Measurements from ENCODE around the gene SLC2A3. TPM values are rescaled to one million over a fixed set of nuclear protein-coding genes. Genes with fewer than 3 reads are reported as not detected.
A peak's percentile ranks its signal among the peaks of the same experiment; 100 is the strongest.
"Not testable (repeated sequence)": the region's sequence is repeated elsewhere in the genome, so short reads cannot be mapped to it uniquely, and the experiment has no call there.

Gene SLC2A3
- total RNA-seq, 1 donor from 2014 or later, result 548 TPM

GRCh38 chr12:7905600-7906125 is 30.3 kb downstream of the SLC2A3 start:
- H3K9ac ChIP-seq; DNase-seq (ENCODE audit: low spot score); H4K20me1 ChIP-seq (ENCODE audit: low read depth); H3K4me3 ChIP-seq; H3K27ac ChIP-seq; H2AFZ ChIP-seq (replicated peaks); H3K36me3 ChIP-seq; H3K36me3 Mint-ChIP-seq; H3K79me2 ChIP-seq (ENCODE audit: low read depth); H3K27me3 ChIP-seq; H3K27me3 Mint-ChIP-seq (ENCODE audit: insufficient read depth, low read depth); H3K9me3 Mint-ChIP-seq; H3K9me3 ChIP-seq (ENCODE audit: low read depth): not testable (repeated sequence)
- Histone ChIP-seq H3K4me1 (peaks cover 14% of the 10 kb centered on the region), H3F3A (ENCODE audit: low read depth) (peaks cover 24% of the 10 kb centered on the region), H3K4me2 (peak overlapping the region; percentile 30)
- Mint-ChIP-seq H3K4me3 (peak overlapping the region; percentile 35), H3K4me1 (peaks cover 27% of the 10 kb centered on the region), H3K27ac (peak overlapping the region; percentile 92)

- Mint-ChIP-seq H3K27me3 (ENCODE audit: insufficient read depth, low read depth) (peaks cover 9% of the 10 kb centered on the region), H3K4me1 (peaks cover 25% of the 10 kb centered on the region), H3K36me3 (no peaks in the 10 kb centered on the region), H3K9me3 (no peaks in the 10 kb centered on the region), H3K4me3 (no peak overlapping the region), H3K27ac (peak overlapping the region; percentile 43)
- no peaks in the 10 kb centered on the region for H3K9me3 ChIP-seq (ENCODE audit: low read depth)
- H3K4me2 ChIP-seq, result peak overlapping the region; percentile 30
- H3K4me1 ChIP-seq, result peaks cover 14% of the 10 kb centered on the region
- no peaks in the 10 kb centered on the region for H3K36me3 ChIP-seq
- H4K20me1 ChIP-seq (ENCODE audit: low read depth), result no peaks in the 10 kb centered on the region
- H2AFZ ChIP-seq (replicated peaks), result no peak overlapping the region
- H3K9ac ChIP-seq, result no peak overlapping the region
- H3F3A ChIP-seq (ENCODE audit: low read depth), result peaks cover 24% of the 10 kb centered on the region
- H3K4me3 ChIP-seq, result no peak overlapping the region
- no peak overlapping the region for H3K27ac ChIP-seq
- TF ChIP-seq EZH2 (IDR thresholded peaks at IDR 0.05) (no peak), EZH2phosphoT487 (IDR thresholded peaks at IDR 0.05) (no peak), CTCF (IDR thresholded peaks at IDR 0.05) (no peak)
- no peaks in the 10 kb centered on the region for H3K79me2 ChIP-seq (ENCODE audit: low read depth)
- no peak for DNase-seq (ENCODE audit: low spot score)
- H3K27me3 ChIP-seq, result no peaks in the 10 kb centered on the region
Observed at GRCh38 chr12:7905071-7905470, 30.9 kb downstream of the SLC2A3 start.

- DNase-seq (ENCODE audit: low spot score); H4K20me1 ChIP-seq (ENCODE audit: low read depth); H3K9me3 Mint-ChIP-seq; H3K36me3 Mint-ChIP-seq; H3K4me3 Mint-ChIP-seq; H3K9me3 ChIP-seq (ENCODE audit: low read depth); H3K27ac ChIP-seq; H3K4me2 ChIP-seq; H3K27ac Mint-ChIP-seq; H3K4me3 ChIP-seq; H2AFZ ChIP-seq (replicated peaks); H3K27me3 ChIP-seq; H3K9ac ChIP-seq; H3K79me2 ChIP-seq (ENCODE audit: low read depth); H3K36me3 ChIP-seq: not testable (repeated sequence)
- Histone ChIP-seq H3K4me1 (peaks cover 14% of the 10 kb centered on the region), H3F3A (ENCODE audit: low read depth) (peaks cover 24% of the 10 kb centered on the region)
- peaks cover 11% of the 10 kb centered on the region for H3K27me3 Mint-ChIP-seq (ENCODE audit: insufficient read depth, low read depth)
- H3K4me1 Mint-ChIP-seq, result peaks cover 21% of the 10 kb centered on the region
Observed at GRCh38 chr12:7902416-7902815, 33.6 kb downstream of the SLC2A3 start.

GRCh38 chr12:7899755-7900154 is 36.2 kb downstream of the SLC2A3 start:
- H3K4me3 ChIP-seq, result no peak overlapping the region
- peak overlapping the region; percentile 53 for H3K27ac Mint-ChIP-seq
- no peak overlapping the region for H3K27ac ChIP-seq
- no peak overlapping the region for H3K9ac ChIP-seq
- no peaks in the 10 kb centered on the region for H3K4me1 ChIP-seq
- DNase-seq (ENCODE audit: low spot score), result no peak
- H3K4me3 Mint-ChIP-seq, result no peak overlapping the region
- H3K36me3 ChIP-seq, result no peaks in the 10 kb centered on the region
- peaks cover 9% of the 10 kb centered on the region for H3K27me3 Mint-ChIP-seq (ENCODE audit: insufficient read depth, low read depth)
- peaks cover under 1% of the 10 kb centered on the region for H3K4me1 Mint-ChIP-seq
- peaks cover 5% of the 10 kb centered on the region for H3F3A ChIP-seq (ENCODE audit: low read depth)
- no peak overlapping the region for H2AFZ ChIP-seq (replicated peaks)
- TF ChIP-seq EZH2 (IDR thresholded peaks at IDR 0.05), result no peak
- H3K9me3 ChIP-seq (ENCODE audit: low read depth), result no peaks in the 10 kb centered on the region
- H3K79me2 ChIP-seq (ENCODE audit: low read depth), result no peaks in the 10 kb centered on the region
- no peaks in the 10 kb centered on the region for H3K36me3 Mint-ChIP-seq
- no peak overlapping the region for H3K4me2 ChIP-seq
- no peaks in the 10 kb centered on the region for H3K27me3 ChIP-seq
- H3K9me3 Mint-ChIP-seq, result no peaks in the 10 kb centered on the region
- H4K20me1 ChIP-seq (ENCODE audit: low read depth), result no peaks in the 10 kb centered on the region

GRCh38 chr12:7896726-7897125 is 39.3 kb downstream of the SLC2A3 start:
- H3K27me3 Mint-ChIP-seq (ENCODE audit: insufficient read depth, low read depth); H3K79me2 ChIP-seq (ENCODE audit: low read depth); H2AFZ ChIP-seq (replicated peaks); H3K4me1 ChIP-seq; DNase-seq (ENCODE audit: low spot score); H3K4me3 Mint-ChIP-seq; H3K27ac Mint-ChIP-seq; H3K9me3 ChIP-seq (ENCODE audit: low read depth); H3K4me3 ChIP-seq; H3K27me3 ChIP-seq; H3K9me3 Mint-ChIP-seq; H3K4me2 ChIP-seq; H3K36me3 ChIP-seq; H3K36me3 Mint-ChIP-seq; H3F3A ChIP-seq (ENCODE audit: low read depth); H3K9ac ChIP-seq; H3K27ac ChIP-seq; H4K20me1 ChIP-seq (ENCODE audit: low read depth): not testable (repeated sequence)
- H3K4me1 Mint-ChIP-seq, result peaks cover 10% of the 10 kb centered on the region

Data from neural progenitor cell (in vitro differentiated cells).